Psoas muscle (tissue), 8 donors: Measurements from ENCODE around the gene TRIB2. TPM values are rescaled to one million over a fixed set of nuclear protein-coding genes. Genes with fewer than 3 reads are reported as not detected.

Experiments
- ATAC-seq, 4 donors: fragments of 200-7000 bp; cut with Tn5 transposase; one replicate each; pipeline ENCODE4 v1.9.1; 2020; ENCODE audit warnings: moderate library complexity in 3 of 4, mild to moderate bottlenecking in 2 of 4
- DNase-seq, 2 donors: peaks; one replicate each; pipeline ENCODE4 v3.0.0-alpha.2; 2020
- H3K27ac ChIP-seq: fragments of 200-600 bp; one replicate; pipeline ENCODE4 v1.8.0; 2022
- H3K27me3 ChIP-seq, 3 donors: fragments of 200-600 bp in 1 of 3; one replicate each; pipeline versions ENCODE4 v1.6.1 to v1.8.0; 2013 to 2022; ENCODE audit warnings: low read length in 2 of 3, mild to moderate bottlenecking in 2 of 3, moderate library complexity in 1 of 3; ENCODE audit not compliant: insufficient read depth in 3 of 3
- H3K36me3 ChIP-seq, 2 donors: fragments of 200-600 bp in 1 of 2; one replicate each; pipeline versions ENCODE4 v1.6.1 to v1.8.0; 2013 to 2022; ENCODE audit warnings: low read depth in 1 of 2, mild to moderate bottlenecking in 1 of 2, moderate library complexity in 1 of 2; ENCODE audit not compliant: insufficient read depth in 1 of 2
- H3K4me1 ChIP-seq: fragments of 200-600 bp; one replicate; pipeline ENCODE4 v1.8.0; 2022
- H3K4me3 ChIP-seq: fragments of 200-600 bp; one replicate; pipeline ENCODE4 v1.8.0; 2022; ENCODE audit warnings: mild to moderate bottlenecking
- H3K9me3 ChIP-seq: fragments of 200-600 bp; one replicate; pipeline ENCODE4 v1.8.0; 2022
- CTCF ChIP-seq: fragments of 200-600 bp; IDR thresholded peaks from one replicate; pipeline ENCODE4 v1.8.0; 2022; ENCODE audit warnings: antibody characterized with exemption
- WGBS, 3 donors: extraction: QIAGEN DNeasy Blood & Tissue Kit; methylation state at CpG; one replicate each; pipeline versions ENCODE4 v1.1.6 to v1.1.7; 2013; 5-methylcytosine and 5-hydroxymethylcytosine counted together
- intact Hi-C, 2 donors: fragments of 100-400 bp; cut with DNase I; formaldehyde crosslinking; loops; one replicate each; pipeline versions ENCODE4 v1.11.0 to v1.14.2; 2022
- long read RNA-seq, 2 donors: library from polyadenylated mRNA; unstranded; transcript quantifications; one replicate each; pipeline ENCODE4 v2.0.0, GENCODE V29; 2021
- polyA plus RNA-seq, 3 donors: library from polyadenylated mRNA; stranded (reverse); fragments of 200-250 nt; gene quantifications; one replicate each; pipeline ENCODE4 v1.2.3, GENCODE V29; 2013
- total RNA-seq, 4 donors: library from RNA; stranded (reverse); fragmentation: NEBNext Ultra II Directional in 2 of 4; extraction: Animal tissue kit (Norgen Biotek cat#: 25700) in 2 of 4; gene quantifications; one replicate each; pipeline versions ENCODE4 v1.2.1 to v1.2.4, GENCODE V29; 2021 to 2023
- donor health status: healthy with polysubstance abuse.
- donor health status: DM: no; HTN: no; CAD: no; lungs with moderate emphysema.
- donor health status: Bipolar disorder and iron deficiency.
- donor health status: healthy.
- donor health status: DM: yes; HTN: yes; CAD: no.
- donor health status: DM: no; HTN: no; CAD: no.
- donor health status: DM: no; HTN: no; CAD: no.
- donor health status: DM: yes; HTN: yes; CAD: no.

Gene TRIB2
- total RNA-seq, result 10 to 100 TPM in 2 of 4 donors, 1 to 10 TPM in 2; 9.0 to 12.5 (median 11.1) TPM
- polyA plus RNA-seq, result 10 to 100 TPM in 2 of 3 donors, 1 to 10 TPM in 1; 6.8 to 18.0 (median 14.3) TPM
- long read RNA-seq, donor 1, full-length matches to known transcripts, result 6 of 6 reads
- long read RNA-seq, donor 1, partial matches to known transcripts, result 0 of 6 reads
- long read RNA-seq, donor 1, other reads (novel, unspliced or antisense), result 0 of 6 reads
- long read RNA-seq, donor 2, full-length matches to known transcripts, result 15 of 16 reads
- long read RNA-seq, donor 2, partial matches to known transcripts, result 1 of 16 reads
- long read RNA-seq, donor 2, other reads (novel, unspliced or antisense), result 0 of 16 reads

GRCh38 chr2:12716282-12717190 lies at the start of gene TRIB2:
TRIB2 (plus strand) TSS chr2:12716936; CDS start chr2:12718308, 1,372 bp downstream.
- H3K27ac ChIP-seq, result peak within 1 kb of the TSS; percentile 91
- no peaks in the 10 kb centered on the region for H3K36me3 ChIP-seq
- TF ChIP-seq CTCF, result no peak
- ATAC-seq (peak; percentile 87 to 90 (median 88)), DNase-seq (peak; percentile 91 to 94)
- peak within 1 kb of the TSS; percentile 90 for H3K4me3 ChIP-seq
- no peaks in the 10 kb centered on the region for H3K9me3 ChIP-seq
- WGBS, 3 donors, result 1% methylated on average over 65 to 90 of the region's 90 CpGs
- H3K4me1 ChIP-seq, result peaks cover 29% of the 10 kb centered on the region
- intact Hi-C loops, result loop anchor here (1.0 to 10.0 kb wide), 4 partner anchors 211 to 887 kb away; no protein-coding TSS in a partner anchor
- no peaks in the 10 kb centered on the region for H3K27me3 ChIP-seq

DNA sequence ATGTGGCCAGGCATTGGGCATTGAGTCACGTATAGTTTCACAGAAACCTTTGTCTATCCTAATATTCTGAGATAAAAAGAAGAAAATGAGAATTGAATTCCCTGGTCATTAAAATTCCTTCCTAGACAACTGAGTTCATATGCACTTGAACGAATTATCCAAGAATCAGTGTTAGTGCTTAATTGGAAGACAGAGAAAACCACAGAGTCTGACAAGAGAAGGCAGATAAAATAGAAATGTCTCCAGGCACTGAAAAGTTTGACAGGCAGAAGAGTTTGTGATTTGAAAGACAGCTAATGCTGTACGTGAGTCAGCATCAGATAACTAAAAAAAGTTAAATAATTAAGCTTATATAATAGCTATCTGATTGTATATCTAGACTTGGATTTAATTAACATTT lies 47.7 kb upstream of the TRIB2 start:
- Histone ChIP-seq H3K4me3 (no peak overlapping the region), H3K27ac (no peak overlapping the region), H3K9me3 (peaks cover 12% of the 10 kb centered on the region), H3K36me3 (no peaks in the 10 kb centered on the region), H3K27me3 (peaks cover 0 to 4% (median 0%) of the 10 kb centered on the region in 3 donors), H3K4me1 (no peaks in the 10 kb centered on the region)
- no peak for TF ChIP-seq CTCF
- DNase-seq, result no peak
- intact Hi-C loops, result no loop called here
- ATAC-seq, result no peak
- WGBS, 3 donors, result 88 to 92% (median 90%) methylated on average over 3 of the region's 3 CpGs

DNA sequence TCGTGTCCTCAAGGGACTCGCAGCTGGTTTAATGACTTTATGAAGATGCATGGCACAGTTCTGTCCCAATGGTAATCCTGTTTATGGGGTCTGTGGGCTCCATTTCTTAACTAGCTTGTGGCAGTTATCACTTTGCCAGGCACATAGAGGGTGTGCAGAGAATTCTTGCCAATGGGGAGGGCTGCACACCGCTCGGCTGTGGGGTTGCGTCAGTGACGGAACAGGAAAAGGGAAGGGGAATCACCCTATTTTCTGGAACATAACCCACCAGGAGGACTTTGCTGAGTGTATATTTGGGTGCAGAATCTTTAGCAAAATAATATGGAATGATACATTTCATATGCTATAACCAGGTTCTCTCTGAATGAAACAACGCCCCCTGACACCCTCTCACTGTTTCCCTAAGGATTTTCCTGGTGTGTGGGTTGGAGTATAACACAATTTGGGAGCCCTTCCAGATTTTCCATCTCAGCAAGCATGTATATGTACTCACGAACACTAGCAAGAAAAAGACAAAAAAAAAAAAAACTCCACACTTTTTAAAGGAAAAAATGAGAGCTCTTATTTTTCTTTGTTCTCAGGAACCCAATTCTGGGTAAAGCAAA lies 43.9 kb upstream of the TRIB2 start:
- Histone ChIP-seq H3K27me3 (no peaks in the 10 kb centered on the region), H3K4me3 (no peak overlapping the region), H3K9me3 (no peaks in the 10 kb centered on the region), H3K27ac (no peak overlapping the region), H3K4me1 (no peaks in the 10 kb centered on the region), H3K36me3 (no peaks in the 10 kb centered on the region)
- 78 to 87% (median 87%) methylated on average over 8 of the region's 8 CpGs for WGBS, 3 donors
- intact Hi-C loops, result no loop called here
- TF ChIP-seq CTCF, result no peak
- ATAC-seq (no peak), DNase-seq (no peak)

DNA sequence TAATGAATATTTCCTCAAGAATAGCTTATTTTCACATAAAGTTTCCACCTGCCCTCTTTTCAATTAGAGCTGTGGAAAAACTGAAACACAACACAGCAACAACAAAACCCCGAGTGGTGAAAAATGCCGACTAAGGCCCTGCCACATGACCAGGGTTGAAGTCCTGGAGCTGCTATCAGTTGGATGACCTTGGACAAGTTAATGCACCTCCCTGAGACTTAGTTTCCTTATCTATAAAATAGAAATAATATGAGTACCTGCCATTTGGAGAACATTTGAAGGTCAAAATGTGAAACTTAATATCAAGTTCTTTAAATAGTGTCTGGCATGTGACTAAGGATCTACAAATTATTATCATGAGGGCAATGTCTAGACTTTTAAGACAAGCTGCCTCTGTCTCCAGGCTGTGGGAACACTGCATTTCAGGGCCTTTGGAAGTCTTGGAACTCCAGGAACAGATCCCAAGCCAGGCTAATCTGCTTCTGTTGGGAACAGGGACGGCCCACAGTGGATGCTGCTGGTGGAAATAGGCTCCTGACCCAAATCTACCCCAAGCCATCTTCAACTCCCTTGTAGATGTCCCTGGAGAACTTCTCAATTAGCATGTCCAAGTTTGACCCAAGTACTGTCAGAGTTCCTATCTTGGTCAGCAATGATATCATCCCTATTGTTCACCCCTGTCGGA lies 42.0 kb upstream of the TRIB2 start:
- ATAC-seq (no peak), DNase-seq (no peak)
- Histone ChIP-seq H3K4me3 (no peak overlapping the region), H3K4me1 (no peaks in the 10 kb centered on the region), H3K27me3 (no peaks in the 10 kb centered on the region), H3K9me3 (no peaks in the 10 kb centered on the region), H3K27ac (no peak overlapping the region), H3K36me3 (no peaks in the 10 kb centered on the region)
- 73 to 80% (median 78%) methylated on average over 4 of the region's 4 CpGs for WGBS, 3 donors
- TF ChIP-seq CTCF, result no peak
- intact Hi-C loops, result no loop called here
